ENCODE data around the gene SPATS1.
"Not testable (repeated sequence)": the region's sequence is repeated elsewhere in the genome, so short reads cannot be mapped to it uniquely, and the experiment has no call there.

SPATS1 gene

DNA sequence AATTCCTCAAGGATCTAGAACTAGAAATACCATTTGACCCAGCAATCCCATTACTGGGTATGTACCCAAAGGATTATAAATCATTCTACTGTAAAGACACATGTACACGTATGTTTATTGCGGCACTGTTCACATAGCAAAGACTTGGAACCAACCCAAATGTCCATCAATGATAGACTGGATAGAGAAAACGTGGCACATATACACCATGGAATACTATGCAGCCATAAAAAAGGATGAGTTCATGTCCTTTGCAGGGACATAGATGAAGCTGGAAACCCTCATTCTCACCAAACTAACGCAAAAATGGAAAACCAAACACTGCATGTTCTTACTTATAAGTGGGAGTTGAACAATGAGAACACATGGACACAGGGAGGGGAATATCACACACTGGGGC, 4.4 kb downstream of the SPATS1 start:
- DNase-seq: not testable (repeated sequence)

- no peak for DNase-seq
These were observed 7.6 kb downstream of the SPATS1 start for GRCh38 chr6:44349904-44350649.

DNA sequence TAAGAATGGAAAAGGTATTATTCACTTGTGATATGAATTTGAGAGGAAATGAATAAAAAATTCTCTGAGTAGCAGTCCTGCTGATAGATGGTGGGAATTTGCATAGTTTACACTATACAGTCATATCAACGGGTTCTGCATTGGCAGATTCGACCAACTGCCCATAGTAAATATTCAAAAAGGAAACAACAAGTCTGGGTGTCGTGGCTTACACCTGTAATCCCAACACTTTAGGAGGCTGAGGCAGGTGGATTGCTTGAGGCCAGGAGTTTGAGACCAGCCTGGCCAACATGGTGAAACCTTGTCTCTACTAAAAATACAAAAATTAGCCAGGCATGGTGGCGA, 8.2 kb downstream of the SPATS1 start:
- DNase-seq: not testable (repeated sequence)

DNA sequence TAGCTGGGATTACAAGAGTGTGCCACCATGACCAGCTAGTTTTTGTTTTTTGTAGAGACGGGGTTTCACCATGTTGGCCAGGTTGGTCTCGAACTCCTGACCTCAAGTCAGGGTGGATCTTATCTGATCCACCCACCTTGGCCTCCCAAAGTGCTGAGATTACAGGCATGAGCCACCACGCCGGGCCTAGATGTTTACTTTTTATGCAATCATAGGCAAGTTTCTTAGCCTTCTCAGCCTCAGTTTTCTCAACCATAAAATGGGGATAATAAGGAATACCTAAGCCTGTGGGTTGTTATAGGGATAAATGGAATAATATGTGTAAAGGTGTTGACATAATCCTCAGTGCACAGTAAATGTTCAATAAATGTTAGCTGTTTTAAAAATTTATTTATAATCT, 9.8 kb downstream of the SPATS1 start:
- DNase-seq: no peak

DNA sequence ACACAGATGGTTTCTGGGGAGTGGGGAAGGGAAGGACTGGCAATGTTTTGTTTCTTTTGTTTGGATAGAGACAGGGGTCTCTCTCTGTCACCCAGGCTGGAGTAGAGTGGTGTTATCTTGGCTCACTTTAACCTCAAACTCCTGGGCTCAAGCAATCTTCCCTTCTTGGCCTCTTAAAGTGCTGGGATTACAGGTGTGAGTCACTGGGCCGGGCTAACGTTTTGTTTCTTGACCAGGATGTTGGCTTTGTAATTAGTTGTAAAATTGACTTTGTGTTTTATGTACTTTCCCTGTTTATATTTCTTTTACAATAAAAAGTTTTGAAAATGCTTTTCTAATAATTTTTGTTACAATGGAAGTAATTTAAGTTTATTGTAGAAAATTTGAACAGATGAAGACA, 10.9 kb downstream of the SPATS1 start:
- DNase-seq: no peak

DNA sequence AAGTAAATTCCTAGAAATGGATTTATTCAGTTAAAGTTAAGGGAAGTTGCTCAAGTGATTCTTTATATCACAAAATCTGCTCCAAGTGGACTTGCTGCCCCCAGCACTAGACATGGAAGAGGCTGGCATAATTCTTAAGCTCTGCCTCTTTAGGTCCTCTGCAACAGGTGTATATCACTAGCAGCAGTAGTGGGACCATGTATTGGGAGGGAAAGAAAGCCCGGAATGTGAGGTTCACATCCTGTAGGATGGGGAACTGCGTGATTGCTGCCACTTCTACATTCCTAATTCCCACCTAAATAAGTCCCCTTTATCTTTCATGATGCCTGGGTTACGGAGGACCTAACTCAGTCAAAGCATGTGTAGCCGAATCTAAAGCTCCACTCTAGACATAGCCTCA, 13.2 kb downstream of the SPATS1 start:
- no peak for DNase-seq

DNA sequence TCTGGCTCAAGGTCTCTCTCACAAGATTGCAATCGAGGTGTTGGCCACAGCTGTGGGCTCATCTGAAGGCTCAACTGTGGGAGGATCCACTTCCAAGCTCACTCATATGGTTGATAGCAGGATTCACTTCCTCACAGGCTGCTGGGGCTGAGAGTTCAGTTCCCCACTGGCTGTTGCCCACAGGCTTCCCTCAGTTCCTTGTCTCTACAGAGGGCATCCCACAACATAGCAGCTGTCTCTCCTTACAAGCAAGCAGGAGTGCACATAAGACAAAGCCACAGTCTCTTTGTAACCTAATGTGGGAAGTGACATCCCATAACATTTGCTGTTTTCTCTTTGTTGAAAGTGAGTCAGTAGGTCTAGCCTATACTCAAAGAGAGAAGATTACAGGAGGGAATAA, 14.0 kb downstream of the SPATS1 start:
- no peak for DNase-seq

DNA sequence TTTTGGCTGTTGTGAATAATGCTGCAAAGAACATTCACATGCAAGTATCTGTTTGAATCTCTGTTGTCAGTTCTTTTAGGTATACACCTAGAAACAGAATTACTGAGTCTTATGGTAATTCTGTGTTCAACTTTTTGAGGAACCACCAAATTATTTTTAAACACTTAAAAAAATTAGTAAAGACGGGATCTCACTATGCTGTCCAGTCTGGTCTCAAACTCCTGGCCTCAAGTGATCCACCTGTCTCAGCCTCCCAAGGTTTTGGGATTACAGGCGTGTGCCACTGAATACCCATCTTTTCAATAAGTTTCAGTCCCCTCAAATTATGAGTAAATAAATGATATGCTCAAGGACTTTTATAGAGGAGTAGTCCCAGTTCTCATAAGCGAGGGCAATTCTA, 17.5 kb downstream of the SPATS1 start:
- no peak for DNase-seq

DNA sequence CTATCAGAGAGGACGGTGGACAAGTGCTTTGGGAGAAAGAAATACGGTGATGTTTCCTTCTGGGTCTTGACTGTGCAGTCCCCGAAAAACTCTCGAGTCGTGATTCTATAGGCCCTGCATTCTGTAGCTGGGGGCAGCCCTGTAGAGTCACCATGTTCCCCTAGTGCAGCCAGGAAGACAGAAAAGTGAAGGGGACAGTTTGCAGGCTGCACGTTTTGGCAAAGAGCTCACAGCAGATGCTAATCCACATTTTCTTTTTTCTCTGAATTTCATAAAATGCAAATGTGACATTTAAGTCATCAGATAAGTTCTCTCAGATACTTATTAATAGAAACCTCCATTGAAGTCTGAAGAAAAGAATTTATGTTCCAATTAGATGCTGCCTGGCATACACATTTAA, 19.5 kb downstream of the SPATS1 start:
- DNase-seq: no peak

DNA sequence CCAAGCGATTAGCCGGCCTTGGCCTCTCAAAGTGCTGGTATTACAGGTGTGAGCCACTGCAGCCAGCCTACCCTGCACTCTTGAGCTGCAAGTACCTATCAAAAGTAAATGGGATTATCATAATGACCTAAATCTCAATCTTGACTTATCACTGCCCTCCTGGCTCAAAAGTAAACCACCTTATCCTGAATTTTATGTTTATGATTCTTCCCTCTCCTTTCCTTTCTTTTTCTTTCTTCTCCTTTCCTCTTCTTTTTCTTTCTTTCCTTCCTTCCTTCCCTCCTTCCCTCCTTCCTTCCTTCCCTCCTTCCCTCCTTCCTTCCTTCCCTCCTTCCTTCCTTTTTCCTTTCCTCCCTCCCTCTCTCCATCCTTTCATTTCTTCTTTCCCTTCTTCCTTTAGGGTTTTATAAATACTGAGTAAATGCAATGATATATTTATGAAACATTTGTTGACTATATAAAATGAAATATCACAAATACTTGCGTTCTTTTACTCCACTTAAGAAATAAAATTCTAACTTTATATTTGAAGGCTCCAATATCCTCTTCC, 21.0 kb downstream of the SPATS1 start:
- DNase-seq: no peak

DNA sequence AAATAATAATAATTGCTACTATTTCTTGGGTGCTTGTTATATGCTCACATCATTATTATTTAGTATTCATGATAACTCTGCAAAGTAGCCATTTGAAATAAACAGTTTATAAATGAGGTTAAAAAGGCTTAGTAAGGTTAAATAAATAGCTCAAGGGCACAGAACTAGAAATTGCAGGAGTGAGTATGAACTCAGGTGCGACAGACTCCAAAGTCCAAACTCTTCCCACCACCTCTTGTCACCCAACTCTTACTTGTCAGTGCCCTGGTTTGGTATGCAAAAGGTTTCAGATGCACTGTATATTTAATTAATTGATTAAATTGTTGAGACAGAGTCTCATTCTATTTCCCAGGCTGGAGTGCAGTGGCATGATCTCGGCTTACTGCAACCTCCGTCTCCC, 24.3 kb downstream of the SPATS1 start:
- no peak for DNase-seq

GRCh38 chr6:44367681-44368080, 25.2 kb downstream of the SPATS1 start:
- DNase-seq: no peak

DNA sequence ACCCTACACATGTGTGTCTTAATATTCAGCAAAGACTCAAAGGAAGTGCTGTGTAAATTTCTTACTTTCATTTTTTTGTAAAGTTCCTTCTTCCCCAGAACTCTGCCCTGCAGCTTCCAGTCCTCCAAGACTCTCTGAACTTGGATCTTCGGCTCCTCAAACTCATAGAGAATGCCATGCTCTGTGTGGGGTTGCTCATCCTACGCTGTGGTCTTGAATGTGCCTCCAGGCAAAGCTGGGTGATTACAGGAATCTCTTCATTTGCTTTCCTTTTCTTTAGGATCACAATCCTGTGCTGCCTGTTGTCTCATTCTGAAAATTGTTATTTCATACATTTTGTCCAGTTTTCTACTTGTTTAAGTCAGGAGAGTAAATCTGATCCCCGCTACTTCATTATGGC, 30.6 kb downstream of the SPATS1 start:
- DNase-seq: no peak

DNA sequence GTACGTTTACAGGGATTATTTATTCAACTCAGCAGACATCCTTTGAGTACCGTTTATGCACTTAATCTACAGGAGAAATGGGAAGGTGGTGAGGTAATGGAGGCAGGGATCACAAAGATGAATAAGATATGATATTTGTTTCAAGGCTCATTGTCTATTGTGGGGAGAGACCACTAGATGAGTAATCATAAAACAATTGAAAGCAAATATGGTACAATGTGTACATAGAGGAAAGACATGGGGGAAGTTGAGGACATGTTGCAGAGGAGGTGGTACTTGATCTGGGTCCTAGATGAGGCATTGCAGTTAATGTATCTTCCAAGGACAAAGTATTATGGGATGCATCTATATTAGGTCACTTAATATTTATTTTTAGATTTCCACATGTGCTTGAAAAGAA, 31.3 kb downstream of the SPATS1 start:
- DNase-seq: no peak

GRCh38 chr6:44375071-44375470, 32.6 kb downstream of the SPATS1 start:
- no peak for DNase-seq

- DNase-seq: no peak
These were observed 35.0 kb downstream of the SPATS1 start for GRCh38 chr6:44377484-44377883.

GRCh38 chr6:44377971-44378370, 35.5 kb downstream of the SPATS1 start:
- DNase-seq: no peak

- peak in 1 of 2 donors; percentile 60 for DNase-seq
These were observed 39.3 kb downstream of the SPATS1 start for GRCh38 chr6:44381739-44382138.

DNA sequence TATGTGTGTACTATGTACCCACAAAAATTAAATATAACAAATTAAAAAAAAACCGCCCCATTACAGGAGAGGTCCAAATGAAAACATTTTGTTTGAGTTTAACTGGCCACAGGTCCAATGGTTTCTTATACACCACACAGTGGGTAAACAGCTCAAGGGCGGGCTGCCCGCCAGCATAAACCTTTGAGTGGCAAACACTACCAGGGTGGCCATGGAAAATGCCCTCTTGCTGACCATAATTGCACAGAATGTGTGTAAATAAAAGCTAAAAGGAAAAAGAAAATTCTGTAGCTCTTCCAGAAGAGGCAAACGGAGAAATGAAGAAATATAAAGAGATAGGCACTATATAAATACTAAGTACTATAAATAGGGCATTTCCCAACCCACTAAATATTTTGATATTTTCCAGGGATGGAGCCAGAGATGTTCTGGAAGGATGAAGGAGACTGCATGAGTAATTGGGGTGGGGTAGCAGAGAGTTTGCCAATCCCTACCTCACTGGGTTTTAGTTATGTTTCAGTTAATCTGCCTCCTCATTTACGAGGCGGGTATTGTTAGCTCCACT, 44.0 kb downstream of the SPATS1 start:
- no peak for DNase-seq

- DNase-seq: no peak
These were observed 44.5 kb downstream of the SPATS1 start for GRCh38 chr6:44386929-44387345.

GRCh38 chr6:44387346-44388134, 45.1 kb downstream of the SPATS1 start, which contains the start of gene CDC5L:
Gene CDC5L, plus strand, starts transcription at chr6:44387706. Its CDS starts 118 bp downstream, at chr6:44387824.
- peak; percentile 97 to 98 for DNase-seq

- no peak for DNase-seq
These were observed 45.7 kb downstream of the SPATS1 start for GRCh38 chr6:44388135-44388487.

DNA sequence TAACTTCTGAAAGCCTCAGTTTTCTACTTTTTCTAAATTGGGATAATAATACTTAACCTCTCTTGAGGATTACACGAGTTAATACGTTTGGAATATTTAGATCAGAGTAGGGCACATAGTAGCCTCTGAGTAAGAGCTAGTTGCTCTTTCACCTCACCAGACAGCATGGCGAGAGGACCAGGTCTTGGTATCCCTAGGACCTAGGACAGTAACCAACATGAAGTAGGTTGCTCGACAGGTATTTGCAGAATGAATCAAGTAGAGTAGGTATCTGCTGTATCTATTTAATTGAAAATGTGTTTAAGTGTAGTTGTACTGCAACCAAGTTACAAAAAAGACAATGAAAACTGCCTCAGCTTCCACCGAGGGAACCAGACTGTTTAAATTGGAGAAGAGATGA, 46.4 kb downstream of the SPATS1 start:
- no peak for DNase-seq

DNA sequence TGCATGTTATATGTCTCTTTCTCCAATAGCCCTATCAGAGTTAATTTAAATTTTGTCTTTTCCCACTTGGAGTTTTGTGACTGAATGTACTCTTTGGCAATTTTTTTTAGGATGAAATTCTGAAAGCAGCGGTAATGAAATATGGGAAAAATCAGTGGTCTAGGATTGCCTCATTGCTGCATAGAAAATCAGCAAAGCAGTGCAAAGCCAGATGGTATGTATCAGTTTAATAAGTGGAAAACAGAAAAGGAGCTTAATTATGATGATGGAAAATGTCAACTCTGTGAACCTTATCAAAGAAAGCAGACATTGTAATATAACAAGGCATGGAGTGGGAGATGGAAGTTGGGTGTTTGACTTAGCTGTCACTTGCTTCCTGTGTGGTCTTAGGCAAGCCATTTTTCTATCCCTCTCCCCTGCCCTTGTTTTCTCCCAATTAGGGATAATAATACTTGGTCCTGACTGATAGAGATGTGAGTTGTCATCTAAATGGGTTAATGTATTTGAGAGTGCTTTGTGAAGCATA, 47.8 kb downstream of the SPATS1 start:
- DNase-seq: no peak

Measured in CD4-positive, alpha-beta T cell treated with Interleukin-4 for 1 hour (primary cell).